Activated T-cell treated with anti-CD3 and anti-CD28 coated beads, Interleukin-2, amount 50 U/mL, for 24 hours (primary cell): ENCODE measurements around the gene IFNLR1.
A peak's percentile ranks its signal among the peaks of the same experiment; 100 is the strongest.

ENCODE experiments used
- DNase-seq: peaks from one replicate; pipeline ENCODE4 v3.0.0-alpha.2; 2020
- H3K27ac Mint-ChIP-seq: 2 replicates; pipeline ENCODE4 v1.8.0; 2020; ENCODE audit warnings: mild to moderate bottlenecking, mixed read lengths
- H3K27me3 Mint-ChIP-seq: 2 replicates; pipeline ENCODE4 v1.8.0; 2020; ENCODE audit warnings: mixed read lengths
- H3K36me3 Mint-ChIP-seq: 2 replicates; pipeline ENCODE4 v1.8.0; 2020; ENCODE audit warnings: low read depth, mixed read lengths
- H3K4me1 Mint-ChIP-seq: 2 replicates; pipeline ENCODE4 v1.8.0; 2020; ENCODE audit warnings: low read depth, mixed read lengths
- H3K4me3 Mint-ChIP-seq: 2 replicates; pipeline ENCODE4 v1.8.0; 2020; ENCODE audit warnings: mild to moderate bottlenecking, moderate library complexity, mixed read lengths
- H3K9me3 Mint-ChIP-seq: 2 replicates; pipeline ENCODE4 v1.8.0; 2020; ENCODE audit warnings: mixed read lengths

Gene IFNLR1

GRCh38 chr1:24119859-24120756 is 67.0 kb downstream of the IFNLR1 start:
- DNase-seq = no peak
- H3K4me3 Mint-ChIP-seq = no peak overlapping the region
- H3K36me3 Mint-ChIP-seq = no peaks in the 10 kb centered on the region
- H3K4me1 Mint-ChIP-seq = no peaks in the 10 kb centered on the region
- peaks cover 33% of the 10 kb centered on the region for H3K27me3 Mint-ChIP-seq
- no peaks in the 10 kb centered on the region for H3K9me3 Mint-ChIP-seq
- no peak overlapping the region for H3K27ac Mint-ChIP-seq

GRCh38 chr1:24119489-24119858 is 67.6 kb downstream of the IFNLR1 start:
- Mint-ChIP-seq H3K27me3 (peaks cover 37% of the 10 kb centered on the region), H3K27ac (no peak overlapping the region), H3K4me3 (no peak overlapping the region), H3K36me3 (no peaks in the 10 kb centered on the region), H3K9me3 (no peaks in the 10 kb centered on the region), H3K4me1 (no peaks in the 10 kb centered on the region)
- no peak for DNase-seq

DNA sequence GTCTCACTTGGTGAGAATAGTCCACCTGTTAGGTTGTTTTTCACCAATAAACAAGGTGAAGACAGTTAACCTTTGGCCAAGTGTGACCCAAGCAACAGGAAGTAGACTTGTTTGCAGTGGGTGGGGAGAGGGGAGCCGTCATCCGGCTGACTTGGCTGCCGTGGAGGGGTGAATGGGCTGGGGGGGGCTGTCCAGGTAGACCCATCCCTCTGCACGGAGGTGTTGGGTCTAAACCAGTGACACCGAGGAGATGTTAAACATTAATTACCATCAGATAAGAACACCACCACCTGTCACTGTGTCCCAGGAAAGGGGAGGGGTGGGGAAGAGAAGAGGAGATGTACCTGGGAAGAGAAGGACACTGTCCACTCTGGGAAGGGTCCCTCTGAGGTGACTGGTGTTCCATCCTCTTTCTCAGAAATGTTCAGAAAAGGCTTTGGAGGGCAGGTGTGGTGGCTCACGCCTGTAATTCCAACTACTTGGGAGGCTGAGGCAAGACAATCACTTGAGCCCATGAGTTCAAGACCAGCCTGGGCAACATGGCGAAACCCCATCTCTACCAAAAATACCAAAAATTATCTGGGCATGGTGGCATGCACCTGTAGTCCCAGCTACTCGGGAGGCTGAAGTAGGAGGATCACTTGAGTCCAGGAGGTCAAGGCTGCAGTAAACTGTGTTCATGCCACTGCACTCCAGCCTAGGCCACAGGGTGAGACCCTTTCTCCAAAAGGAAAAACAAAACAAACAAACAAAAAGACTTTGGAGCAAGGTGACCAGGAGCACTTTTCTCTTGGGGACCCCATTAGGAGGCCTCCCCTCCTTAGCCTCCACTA is 68.5 kb downstream of the IFNLR1 start:
- peaks cover 42% of the 10 kb centered on the region for H3K27me3 Mint-ChIP-seq
- H3K9me3 Mint-ChIP-seq = no peaks in the 10 kb centered on the region
- H3K4me3 Mint-ChIP-seq = no peak overlapping the region
- H3K36me3 Mint-ChIP-seq = no peaks in the 10 kb centered on the region
- no peaks in the 10 kb centered on the region for H3K4me1 Mint-ChIP-seq
- no peak for DNase-seq
- no peak overlapping the region for H3K27ac Mint-ChIP-seq

DNA sequence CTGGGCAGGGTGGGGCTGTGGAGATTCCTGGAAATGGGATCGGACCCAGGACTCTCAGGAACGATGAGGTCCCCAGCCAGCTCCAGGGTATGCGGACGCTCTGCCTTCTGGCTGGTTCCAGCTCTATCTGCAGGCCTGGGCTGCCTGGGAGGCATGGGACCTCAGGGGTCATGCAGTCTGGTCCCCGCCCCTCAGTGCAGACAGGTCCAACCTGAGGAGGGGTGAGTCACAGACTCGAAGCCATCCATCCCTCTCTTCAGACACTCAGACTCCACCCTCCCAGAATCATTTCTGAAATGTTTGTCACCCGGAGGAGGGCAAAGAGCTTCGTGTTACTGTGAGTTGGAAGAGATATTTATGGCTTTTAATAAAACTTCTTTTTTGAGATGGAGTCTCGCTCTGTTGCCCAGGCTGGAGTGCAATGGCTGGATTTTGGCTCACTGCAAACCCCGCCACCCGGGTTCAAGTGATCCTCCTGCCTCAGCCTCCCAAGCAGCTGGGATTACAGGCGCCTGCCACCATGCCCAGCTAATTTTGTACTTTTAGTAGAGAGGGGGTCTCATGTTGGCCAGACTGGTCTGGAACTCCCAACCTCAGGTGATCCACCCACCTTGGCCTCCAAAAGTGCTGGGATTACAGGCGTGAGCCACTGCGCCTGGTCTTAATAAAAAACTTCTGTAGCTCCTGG is 69.2 kb downstream of the IFNLR1 start:
- peaks cover 47% of the 10 kb centered on the region for H3K27me3 Mint-ChIP-seq
- no peaks in the 10 kb centered on the region for H3K9me3 Mint-ChIP-seq
- no peak overlapping the region for H3K27ac Mint-ChIP-seq
- H3K36me3 Mint-ChIP-seq = no peaks in the 10 kb centered on the region
- DNase-seq = no peak
- H3K4me3 Mint-ChIP-seq = no peak overlapping the region
- H3K4me1 Mint-ChIP-seq = no peaks in the 10 kb centered on the region

- Mint-ChIP-seq H3K4me3 (no peak overlapping the region), H3K27me3 (peaks cover 54% of the 10 kb centered on the region), H3K9me3 (no peaks in the 10 kb centered on the region), H3K36me3 (no peaks in the 10 kb centered on the region), H3K4me1 (peaks cover 7% of the 10 kb centered on the region), H3K27ac (no peak overlapping the region)
- no peak for DNase-seq
Observed at GRCh38 chr1:24117132-24117531, 70.0 kb downstream of the IFNLR1 start.

DNA sequence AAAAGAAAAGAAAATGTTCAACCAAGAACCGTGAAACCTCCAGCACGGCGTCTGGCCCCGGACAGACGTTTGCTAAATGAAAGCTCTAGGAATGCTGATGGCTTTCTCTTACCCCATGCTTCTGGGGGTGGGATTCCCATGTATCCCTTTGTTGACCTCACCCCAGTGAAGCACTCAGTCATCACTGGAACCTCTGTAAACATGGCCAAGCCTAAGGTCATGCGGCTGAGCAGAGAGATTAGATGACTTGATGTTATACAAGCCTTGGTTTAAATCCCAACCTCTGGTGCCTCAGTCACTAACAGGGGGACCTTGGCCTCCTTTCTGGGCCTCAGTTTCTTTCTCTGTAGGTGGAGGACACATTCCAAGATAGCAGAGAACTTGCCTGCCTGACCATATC is 72.3 kb downstream of the IFNLR1 start:
- no peaks in the 10 kb centered on the region for H3K36me3 Mint-ChIP-seq
- no peak overlapping the region for H3K27ac Mint-ChIP-seq
- H3K9me3 Mint-ChIP-seq = no peaks in the 10 kb centered on the region
- H3K4me3 Mint-ChIP-seq = no peak overlapping the region
- peaks cover 51% of the 10 kb centered on the region for H3K27me3 Mint-ChIP-seq
- H3K4me1 Mint-ChIP-seq = peaks cover 7% of the 10 kb centered on the region
- no peak for DNase-seq

DNA sequence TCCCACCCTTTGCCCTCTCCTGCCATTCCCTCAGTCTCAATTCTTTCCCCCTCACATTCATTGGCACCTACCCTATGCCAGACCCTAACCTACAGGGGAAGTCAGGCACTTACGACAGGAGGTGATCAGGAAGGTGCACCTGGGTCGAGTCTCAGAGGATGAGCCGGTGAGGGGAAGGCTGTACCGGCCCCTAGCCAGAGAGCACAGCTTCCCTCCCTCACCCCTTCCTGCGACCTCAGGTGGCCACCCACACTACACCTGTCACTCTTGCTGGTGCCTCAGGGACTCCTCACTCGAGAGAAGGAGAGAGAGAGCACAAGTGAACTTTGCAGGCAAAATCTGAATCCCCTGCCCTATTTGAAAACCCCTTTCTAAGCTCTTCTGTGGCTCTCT is 73.5 kb downstream of the IFNLR1 start:
- no peak for DNase-seq
- Mint-ChIP-seq H3K36me3 (no peaks in the 10 kb centered on the region), H3K27ac (no peak overlapping the region), H3K4me1 (peaks cover 7% of the 10 kb centered on the region), H3K4me3 (no peak overlapping the region), H3K27me3 (peaks cover 42% of the 10 kb centered on the region), H3K9me3 (no peaks in the 10 kb centered on the region)

DNA sequence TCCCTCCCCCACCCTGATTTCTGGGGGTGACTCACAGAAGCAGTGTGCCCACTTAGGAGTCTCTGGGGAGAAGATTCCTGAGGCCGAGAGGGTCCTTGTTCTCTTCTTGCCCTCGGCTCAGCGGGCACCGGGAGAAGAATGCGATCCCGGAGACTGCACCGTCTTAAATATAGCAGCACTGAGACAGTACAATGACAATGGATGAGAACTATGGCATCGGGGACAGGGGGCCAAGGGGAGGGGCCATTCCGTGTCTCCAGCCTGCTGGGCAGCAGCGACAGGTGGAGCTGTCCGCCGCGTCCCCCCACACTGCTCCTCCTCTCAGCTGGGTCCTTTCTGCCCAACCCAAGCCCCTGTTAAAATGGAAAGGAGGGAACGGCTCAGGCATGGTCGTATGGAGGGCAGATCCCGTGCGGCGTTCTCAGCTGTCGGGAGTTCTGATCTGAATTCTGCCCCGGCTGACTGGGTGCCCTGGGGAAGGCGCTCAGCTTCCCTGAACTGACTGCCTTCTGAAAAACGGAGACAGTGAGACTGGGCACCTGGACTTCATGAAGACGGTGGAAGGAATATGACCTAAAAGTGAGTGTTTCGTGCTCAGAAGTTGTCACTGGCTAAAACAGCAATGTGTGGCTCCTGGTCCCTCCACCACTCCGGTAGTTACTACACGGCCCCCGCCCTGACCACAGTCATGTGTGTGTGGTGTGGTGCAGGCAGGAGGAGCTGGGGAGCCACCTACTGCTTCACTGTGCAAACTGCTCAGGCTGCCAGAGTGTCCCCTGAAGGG is 74.9 kb downstream of the IFNLR1 start, which contains the start of gene MYOM3:
Gene MYOM3 (minus strand): TSS at position 140 of the 784 bp plus-strand sequence. CDS start 3,499 bp downstream, outside the sequence.
- no peak within 1 kb of the TSS for H3K27ac Mint-ChIP-seq
- H3K4me1 Mint-ChIP-seq = peaks cover 7% of the 10 kb centered on the region
- H3K9me3 Mint-ChIP-seq = no peaks in the 10 kb centered on the region
- H3K4me3 Mint-ChIP-seq = no peak within 1 kb of the TSS
- DNase-seq = peak; percentile 62
- peaks cover 32% of the 10 kb centered on the region for H3K27me3 Mint-ChIP-seq
- no peaks in the 10 kb centered on the region for H3K36me3 Mint-ChIP-seq

DNA sequence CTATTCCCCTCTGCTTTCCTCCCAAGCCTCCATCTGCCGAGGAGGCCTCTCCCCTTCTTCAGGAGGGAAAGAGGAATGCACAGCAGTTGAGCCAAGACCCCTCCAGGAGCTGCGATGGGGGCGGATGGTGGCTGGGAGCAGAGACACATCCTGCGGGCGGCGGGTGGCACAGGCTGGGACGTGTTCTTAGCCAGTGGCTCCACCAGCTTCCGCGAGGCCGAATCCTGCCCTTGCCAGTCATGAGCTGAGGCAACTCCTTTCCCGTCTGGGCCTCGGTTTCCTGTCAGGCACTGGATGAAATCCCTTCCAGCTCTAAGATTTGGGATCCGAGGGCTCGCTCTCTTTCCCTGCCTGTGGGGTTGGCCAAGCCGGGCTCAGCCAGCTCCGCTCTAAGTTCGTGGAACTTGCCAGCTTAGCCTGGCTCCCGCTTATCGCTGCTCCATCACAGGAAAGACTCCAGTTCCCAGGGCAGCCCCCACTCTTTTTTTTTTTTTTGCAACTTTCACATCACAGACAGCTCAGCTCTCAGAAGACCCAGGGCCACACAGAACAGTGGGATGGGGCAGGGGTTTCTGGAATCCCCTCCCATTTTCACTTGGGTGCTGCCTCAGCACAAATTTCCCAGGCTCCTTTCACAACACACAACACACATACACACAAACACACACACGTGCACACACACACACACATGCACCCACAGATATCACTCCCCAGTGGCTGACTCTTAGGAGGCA is 75.7 kb downstream of the IFNLR1 start:
- Mint-ChIP-seq H3K9me3 (no peaks in the 10 kb centered on the region), H3K27ac (no peak overlapping the region), H3K36me3 (no peaks in the 10 kb centered on the region), H3K27me3 (peaks cover 30% of the 10 kb centered on the region), H3K4me1 (peaks cover 7% of the 10 kb centered on the region), H3K4me3 (no peak overlapping the region)
- no peak for DNase-seq

DNA sequence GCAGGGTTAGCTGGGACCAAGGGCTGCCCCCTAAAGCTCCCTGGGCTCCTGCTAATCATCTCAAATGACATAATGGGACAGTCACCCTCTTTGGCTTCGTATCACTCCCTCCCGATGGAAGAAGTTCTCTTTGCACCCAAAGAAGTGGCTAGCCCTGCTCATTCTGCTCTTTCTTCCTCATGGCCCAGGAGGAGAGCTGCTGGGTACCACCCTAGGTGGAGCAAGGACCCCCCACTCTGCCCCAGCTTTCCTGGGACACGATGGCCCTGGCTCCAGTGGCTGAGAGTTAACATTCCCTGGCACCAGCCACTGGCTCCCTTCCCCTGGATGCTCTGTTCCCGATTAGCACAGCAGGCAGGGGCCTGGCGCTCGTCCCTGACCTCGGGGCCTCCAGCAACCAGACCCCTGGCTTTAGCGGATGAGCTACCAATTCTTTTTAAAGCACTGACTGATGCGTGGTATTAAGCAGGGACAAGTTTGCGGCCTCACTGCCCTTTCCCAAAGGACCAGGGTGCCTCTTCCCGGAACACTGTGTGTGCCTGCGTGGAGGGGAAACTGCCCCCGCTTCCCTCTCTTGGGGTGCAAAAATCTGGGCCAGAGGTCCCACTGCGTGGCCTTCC is 76.3 kb downstream of the IFNLR1 start:
- H3K9me3 Mint-ChIP-seq = no peaks in the 10 kb centered on the region
- DNase-seq = no peak
- H3K4me3 Mint-ChIP-seq = no peak overlapping the region
- H3K36me3 Mint-ChIP-seq = no peaks in the 10 kb centered on the region
- no peak overlapping the region for H3K27ac Mint-ChIP-seq
- H3K4me1 Mint-ChIP-seq = peaks cover 7% of the 10 kb centered on the region
- peaks cover 30% of the 10 kb centered on the region for H3K27me3 Mint-ChIP-seq

GRCh38 chr1:24109686-24110475 is 77.2 kb downstream of the IFNLR1 start:
- Mint-ChIP-seq H3K4me3 (no peak overlapping the region), H3K27me3 (peaks cover 26% of the 10 kb centered on the region), H3K36me3 (no peaks in the 10 kb centered on the region), H3K27ac (no peak overlapping the region), H3K4me1 (peaks cover 7% of the 10 kb centered on the region), H3K9me3 (no peaks in the 10 kb centered on the region)
- DNase-seq = no peak

GRCh38 chr1:24109166-24109483 is 78.0 kb downstream of the IFNLR1 start:
- H3K4me3 Mint-ChIP-seq = no peak overlapping the region
- peaks cover 7% of the 10 kb centered on the region for H3K4me1 Mint-ChIP-seq

More at GRCh38 chr1:24109166-24109483, 78.0 kb downstream of the IFNLR1 start:
- peaks cover 22% of the 10 kb centered on the region for H3K27me3 Mint-ChIP-seq
- DNase-seq = no peak
- no peaks in the 10 kb centered on the region for H3K9me3 Mint-ChIP-seq
- no peaks in the 10 kb centered on the region for H3K36me3 Mint-ChIP-seq
- H3K27ac Mint-ChIP-seq = no peak overlapping the region
